H1 (cell line): ENCODE data around the gene ZNF521. TPM values are rescaled to one million over a fixed set of nuclear protein-coding genes. Genes with fewer than 3 reads are reported as not detected.

Experiments
- CTCF ChIA-PET: fragments of 300-600 bp; sonication (Branson Sonifier 250); formaldehyde crosslinking; loops from one replicate; lab custom pipeline; 2021; ENCODE audit not compliant: partially characterized antibody; lab: Charles Lee
- POLR2A ChIA-PET: fragments of 300-600 bp; sonication (Branson Sonifier 250); formaldehyde crosslinking; loops from one replicate; lab custom pipeline; 2021; ENCODE audit warnings: inconsistent platforms; ENCODE audit not compliant: partially characterized antibody; lab: Charles Lee
- DNase-seq, 2 experiments: peaks; one replicate each; pipeline versions ENCODE4 v3.0.0 to v3.0.0-alpha.2; 2010 to 2022; ENCODE audit warnings: low spot score in 2 of 2, low read depth in 1 of 2, mixed read lengths in 1 of 2
- FAIRE-seq: peaks from 2 replicates; lab custom pipeline; 2011; peaks lifted over from hg19 to GRCh38; lab: Jason Lieb, UNC
- H2AFZ ChIP-seq: 2 replicates; pipeline ENCODE4 v1.8.1; 2012; ENCODE audit warnings: low read length, inconsistent platforms
- H2AK5ac ChIP-seq: 2 replicates; pipeline ENCODE4 v1.6.1; 2013; ENCODE audit warnings: low read depth, low read length
- H2BK120ac ChIP-seq: replicated peaks from 2 replicates; pipeline ENCODE3; 2013; ENCODE audit warnings: low read depth, low read length, inconsistent platforms
- H2BK12ac ChIP-seq: 2 replicates; pipeline ENCODE4 v1.6.1; 2013; ENCODE audit warnings: low read depth, low read length
- H2BK15ac ChIP-seq: 2 replicates; pipeline ENCODE4 v1.6.1; 2013; ENCODE audit warnings: low read length
- H2BK20ac ChIP-seq: 2 replicates; pipeline ENCODE4 v1.6.1; 2013; ENCODE audit warnings: low read length
- H2BK5ac ChIP-seq: 2 replicates; pipeline ENCODE4 v1.6.1; 2013; ENCODE audit warnings: low read depth, low read length
- H3K14ac ChIP-seq: 2 replicates; pipeline ENCODE4 v1.6.1; 2013; ENCODE audit warnings: inconsistent platforms; ENCODE audit not compliant: insufficient read length
- H3K18ac ChIP-seq: 2 replicates; pipeline ENCODE4 v1.6.1; 2013; ENCODE audit warnings: low read length; ENCODE audit errors: extremely low read depth
- H3K23ac ChIP-seq: 2 replicates; pipeline ENCODE4 v1.6.1; 2013; ENCODE audit warnings: inconsistent platforms; ENCODE audit not compliant: insufficient read length
- H3K23me2 ChIP-seq: 2 replicates; pipeline ENCODE4 v1.6.1; 2013; ENCODE audit warnings: low read depth, low read length
- H3K27ac ChIP-seq: 2 replicates; pipeline ENCODE4 v1.6.1; 2011; ENCODE audit warnings: low read depth, low read length, inconsistent platforms
- H3K27me3 ChIP-seq, 4 experiments: replicated peaks in 1 of 4; 1 replicate in 1 of 4; 2 replicates in 3 of 4; pipeline versions ENCODE4 v1.6.1 to v1.8.1; 2011 to 2013; ENCODE audit warnings: low read length in 3 of 4, mild to moderate bottlenecking in 3 of 4, inconsistent platforms in 2 of 4, mixed read lengths in 2 of 4, moderate library complexity in 1 of 4; ENCODE audit not compliant: control insufficient read depth in 3 of 4, insufficient read depth in 3 of 4; ENCODE audit errors: extremely low read depth in 1 of 4
- H3K36me3 ChIP-seq, 4 experiments: 2 replicates each; pipeline versions ENCODE4 v1.6.1 to v1.8.1; 2011 to 2013; ENCODE audit warnings: mild to moderate bottlenecking in 4 of 4, low read length in 3 of 4, moderate library complexity in 2 of 4, control low read depth in 1 of 4, inconsistent platforms in 1 of 4; ENCODE audit not compliant: insufficient read depth in 4 of 4, control insufficient read depth in 2 of 4
- H3K4ac ChIP-seq: replicated peaks from 2 replicates; pipeline ENCODE3; 2013; ENCODE audit warnings: low read length, low read depth, mixed read lengths, inconsistent platforms; ENCODE audit not compliant: insufficient read length
- H3K4me1 ChIP-seq, 4 experiments: replicated peaks in 1 of 4; 1 replicate in 1 of 4; 2 replicates in 3 of 4; pipeline versions ENCODE4 v1.6.1 to v1.8.1; 2011 to 2013; ENCODE audit warnings: low read length in 3 of 4, inconsistent platforms in 2 of 4, mixed read lengths in 1 of 4; ENCODE audit not compliant: insufficient read depth in 4 of 4, control insufficient read depth in 3 of 4
- H3K4me2 ChIP-seq, 2 experiments: 2 replicates each; pipeline versions ENCODE4 v1.6.1 to v1.8.1; 2011 to 2013; ENCODE audit warnings: low read depth in 2 of 2, low read length in 2 of 2, control low read depth in 1 of 2, inconsistent platforms in 1 of 2, mild to moderate bottlenecking in 1 of 2; ENCODE audit not compliant: insufficient read depth in 1 of 2
- H3K4me3 ChIP-seq, 4 experiments: fragments of 200-600, 300-600 bp in 1 of 4; sonication (generic), shearing (Covaris generic), sonication (Bioruptor Twin) in 1 of 4; 2 replicates each; pipeline versions ENCODE4 v1.5.1 to v1.8.1; 2011 to 2016; ENCODE audit warnings: low read length in 4 of 4, low read depth in 3 of 4, control low read depth in 2 of 4, inconsistent platforms in 2 of 4, mild to moderate bottlenecking in 2 of 4, mixed read lengths in 1 of 4, moderate library complexity in 1 of 4; ENCODE audit not compliant: insufficient read depth in 2 of 4; ENCODE audit errors: extremely low read depth in 1 of 4
- H3K56ac ChIP-seq: replicated peaks from 2 replicates; pipeline ENCODE3; 2013; ENCODE audit warnings: low read depth, mild to moderate bottlenecking, mixed read lengths, low read length, inconsistent platforms; ENCODE audit not compliant: insufficient read length
- H3K79me1 ChIP-seq: 2 replicates; pipeline ENCODE4 v1.6.1; 2013; ENCODE audit warnings: low read depth, low read length, control low read depth
- H3K79me2 ChIP-seq, 2 experiments: 2 replicates each; pipeline versions ENCODE4 v1.6.1 to v1.8.1; 2012 to 2013; ENCODE audit warnings: low read length in 2 of 2, mild to moderate bottlenecking in 2 of 2, inconsistent platforms in 1 of 2; ENCODE audit not compliant: insufficient read depth in 2 of 2, control insufficient read depth in 1 of 2
- H3K9ac ChIP-seq, 4 experiments: replicated peaks in 1 of 4; 1 replicate in 1 of 4; 2 replicates in 3 of 4; pipeline versions ENCODE4 v1.6.1 to v1.8.1; 2011 to 2013; ENCODE audit warnings: low read depth in 3 of 4, low read length in 3 of 4, control low read depth in 2 of 4, mild to moderate bottlenecking in 2 of 4, moderate library complexity in 2 of 4, inconsistent platforms in 1 of 4; ENCODE audit errors: extremely low read depth in 1 of 4
- H3K9me3 ChIP-seq, 2 experiments: 2 replicates each; pipeline versions ENCODE4 v1.6.1 to v1.8.1; 2012 to 2013; ENCODE audit warnings: mild to moderate bottlenecking in 2 of 2, moderate library complexity in 2 of 2, control low read depth in 1 of 2, inconsistent platforms in 1 of 2, low read depth in 1 of 2, low read length in 1 of 2, mixed read lengths in 1 of 2; ENCODE audit not compliant: insufficient read depth in 2 of 2
- H4K20me1 ChIP-seq, 2 experiments: replicated peaks in 1 of 2; 2 replicates each; pipeline versions ENCODE3 to v1.8.1; 2011 to 2013; ENCODE audit warnings: inconsistent platforms in 2 of 2, low read length in 2 of 2, mild to moderate bottlenecking in 1 of 2; ENCODE audit not compliant: insufficient read depth in 2 of 2, control insufficient read depth in 1 of 2
- H4K5ac ChIP-seq: 2 replicates; pipeline ENCODE4 v1.6.1; 2013; ENCODE audit warnings: low read length, low read depth, mixed read lengths, inconsistent platforms; ENCODE audit not compliant: insufficient read length
- H4K8ac ChIP-seq: 2 replicates; pipeline ENCODE4 v1.8.0; 2013; ENCODE audit warnings: mild to moderate bottlenecking, moderate library complexity, low read length, inconsistent platforms; ENCODE audit not compliant: insufficient read depth; ENCODE audit errors: extremely low read depth
- H4K91ac ChIP-seq: replicated peaks from 2 replicates; pipeline ENCODE3; 2013; ENCODE audit warnings: low read length, mixed read lengths, inconsistent platforms; ENCODE audit not compliant: insufficient read length
- WGBS, 2 experiments: shearing (Covaris generic) in 1 of 2; methylation state at CpG; one replicate each; pipeline versions ENCODE4 v1.1.6 to v1.1.7; 2013 to 2015; ENCODE audit warnings: low lambda C conversion rate in 2 of 2, mixed read lengths in 2 of 2, inconsistent platforms in 1 of 2, low coverage in 1 of 2, missing lambda C conversion rate in 1 of 2; ENCODE audit not compliant: insufficient replicate concordance in 2 of 2, insufficient coverage in 1 of 2, insufficient read length in 1 of 2; ENCODE audit errors: extremely low coverage in 1 of 2, missing lambda C conversion rate in 1 of 2; 5-methylcytosine and 5-hydroxymethylcytosine counted together
- polyA plus RNA-seq, 7 experiments: library from polyadenylated mRNA; depleted of rRNA in 3 of 7; stranded (reverse) in 5 of 7; unstranded in 2 of 7; fragments of >200 nt in 5 of 7; fragments of 200-250 nt in 2 of 7; gene quantifications; 1 replicate in 5 of 7; 2 replicates in 1 of 7; 4 replicates in 1 of 7; pipeline versions ENCODE4 v1.2.1 to v1.2.3, GENCODE V29; 2011 to 2013; ENCODE audit warnings: missing spikeins in 2 of 7, mixed read lengths in 2 of 7
- total RNA-seq: library from RNA; stranded (reverse); fragmentation: NEBNext Ultra II Directional; extraction: Animal tissue kit (Norgen Biotek cat#: 25700); gene quantifications from 2 replicates; pipeline ENCODE4 v1.2.1, GENCODE V29; 2021

The ZNF521 gene
- total and polyA plus RNA-seq, 2 of the 8 experiments (the other 6 are each of a cell fraction or from before 2014, with no cell fraction given): 9.5 to 15.8 TPM

DNA sequence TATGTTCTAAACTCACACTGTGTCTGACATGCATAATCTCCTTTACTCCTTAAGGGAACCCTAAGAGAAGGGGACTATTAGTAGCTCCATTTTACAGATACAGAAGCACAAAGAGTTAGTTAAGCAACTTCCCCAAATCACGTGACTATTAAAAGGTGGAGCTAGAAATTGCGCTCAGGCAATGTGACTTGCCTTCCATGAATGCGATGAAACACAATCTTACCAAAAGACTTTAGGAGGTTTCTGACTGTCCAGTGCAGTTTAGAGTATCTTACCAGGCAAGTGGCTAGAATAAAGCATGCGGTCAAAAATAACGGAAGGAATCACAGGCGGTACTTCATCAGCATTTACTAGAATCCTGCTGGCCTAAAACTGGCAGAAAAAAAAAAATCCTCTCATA lies 70.4 kb downstream of the ZNF521 start:
- Histone ChIP-seq H3K18ac (no peak overlapping the region), H3K4me2 (no peak overlapping the region; a peak in 1 of 4 replicates), H4K8ac (no peak overlapping the region), H4K5ac (no peak overlapping the region), H2BK120ac (no peak overlapping the region), H3K27ac (no peak overlapping the region), H3K14ac (no peak overlapping the region), H3K79me2 (no peaks in the 10 kb centered on the region), H3K23ac (no peak overlapping the region), H3K56ac (no peak overlapping the region), H3K9ac (no peak overlapping the region), H2AK5ac (no peak overlapping the region), H4K91ac (no peak overlapping the region), H3K4ac (no peak overlapping the region), H2BK20ac (no peak overlapping the region), H3K4me3 (no peak overlapping the region), H3K27me3 (no peaks in the 10 kb centered on the region), H3K36me3 (no peaks in the 10 kb centered on the region), H2AFZ (no peak overlapping the region), H3K79me1 (no peaks in the 10 kb centered on the region), H2BK5ac (no peak overlapping the region), H3K4me1 (peaks cover 8 to 31% (median 24%) of the 10 kb centered on the region in 4 experiments), H4K20me1 (no peaks in the 10 kb centered on the region), H2BK15ac (no peak overlapping the region), H2BK12ac (no peak overlapping the region), H3K9me3 (no peaks in the 10 kb centered on the region), H3K23me2 (no peaks in the 10 kb centered on the region)
- WGBS, 2 experiments: 89% methylated on average over 6 of the region's 6 CpGs; no CpG with 5 or more reads in 1 of the 2 experiments
- POLR2A ChIA-PET: interaction anchor here (0.6 to 0.9 kb wide), 2 partner anchors 14 to 17 kb away, joined by 3 read pairs; no protein-coding TSS in a partner anchor
- DNase-seq: no peak
- CTCF ChIA-PET: interaction anchor here (1.6 kb wide), 1 partner anchor 387 kb away, joined by 4 read pairs; no protein-coding TSS in a partner anchor
- FAIRE-seq: no peak
